T follicular helper cell (primary cell): ENCODE results near the gene KRTAP2-4.
"Not testable (repeated sequence)": the region's sequence is repeated elsewhere in the genome, so short reads cannot be mapped to it uniquely, and the experiment has no call there.

ENCODE experiments used
- DNase-seq: peaks from one replicate; pipeline ENCODE4 v3.0.0-alpha.2; 2020; ENCODE audit warnings: low read depth

The KRTAP2-4 gene

GRCh38 chr17:41071606-41072360, 6.1 kb upstream of the KRTAP2-4 start:
- DNase-seq: no peak

GRCh38 chr17:41069031-41069430, 3.4 kb upstream of the KRTAP2-4 start:
- DNase-seq: no peak

- DNase-seq: no peak
These were observed 1.6 kb upstream of the KRTAP2-4 start for GRCh38 chr17:41067281-41067680.

- DNase-seq: not testable (repeated sequence)
These were observed 526 bp downstream of the KRTAP2-4 start for GRCh38 chr17:41065016-41065689.

GRCh38 chr17:41064301-41064700, 1.4 kb downstream of the KRTAP2-4 start:
- DNase-seq: no peak

- DNase-seq: no peak
These were observed 2.2 kb downstream of the KRTAP2-4 start for GRCh38 chr17:41063449-41063848.

- no peak for DNase-seq
These were observed 3.7 kb downstream of the KRTAP2-4 start for GRCh38 chr17:41061964-41062363.

- DNase-seq: no peak
These were observed 5.6 kb downstream of the KRTAP2-4 start, which contains the start of gene KRTAP2-3 for GRCh38 chr17:41060052-41060604. TSS of gene KRTAP2-3 (minus strand) at chr17:41060114. CDS start at chr17:41060050, 64 bp downstream.

GRCh38 chr17:41059276-41060051, 6.2 kb downstream of the KRTAP2-4 start:
- not testable (repeated sequence) for DNase-seq

- DNase-seq: no peak
These were observed 6.9 kb downstream of the KRTAP2-4 start for GRCh38 chr17:41058741-41059140.

GRCh38 chr17:41057547-41057946, 8.1 kb downstream of the KRTAP2-4 start:
- DNase-seq: no peak

- DNase-seq: not testable (repeated sequence)
These were observed 10.5 kb downstream of the KRTAP2-4 start, which contains the start of gene KRTAP2-2 for GRCh38 chr17:41055130-41055529. TSS of gene KRTAP2-2 (minus strand) at chr17:41055230. CDS start at chr17:41055211, 19 bp downstream.

GRCh38 chr17:41054556-41054955, 11.1 kb downstream of the KRTAP2-4 start:
- not testable (repeated sequence) for DNase-seq

GRCh38 chr17:41054025-41054424, 11.7 kb downstream of the KRTAP2-4 start:
- no peak for DNase-seq

- no peak for DNase-seq
These were observed 13.1 kb downstream of the KRTAP2-4 start for GRCh38 chr17:41052566-41052965.

GRCh38 chr17:41049110-41049509, 16.6 kb downstream of the KRTAP2-4 start:
- DNase-seq: no peak

- DNase-seq: no peak
These were observed 17.2 kb downstream of the KRTAP2-4 start for GRCh38 chr17:41048441-41048840.

GRCh38 chr17:41046735-41047465, 18.8 kb downstream of the KRTAP2-4 start, which contains the start of gene KRTAP2-1:
TSS of gene KRTAP2-1 (minus strand) at chr17:41047316. CDS start at chr17:41047267, 49 bp downstream.
- DNase-seq: not testable (repeated sequence)

- no peak for DNase-seq
These were observed 22.7 kb downstream of the KRTAP2-4 start for GRCh38 chr17:41042953-41043352.

- not testable (repeated sequence) for DNase-seq
These were observed 24.7 kb downstream of the KRTAP2-4 start, which contains the start of gene KRTAP1-1 for GRCh38 chr17:41040783-41041571. TSS of gene KRTAP1-1 (minus strand) at chr17:41041450. CDS start at chr17:41041397, 53 bp downstream.
